DOHH2 (cell line): ENCODE measurements around the gene SIRPG.

ENCODE experiments used
- CTCF ChIP-seq: fragments of 200-600 bp; sonication (generic); IDR thresholded peaks from one replicate; pipeline ENCODE4 v1.5.1; 2014; ENCODE audit warnings: antibody characterized with exemption, mild to moderate bottlenecking, low read depth, low read length; ENCODE audit not compliant: poor library complexity, severe bottlenecking
- EZH2phosphoT487 ChIP-seq: fragments of 200-600 bp; sonication (generic); IDR thresholded peaks from 2 replicates; pipeline ENCODE4 v1.6.1; 2017; ENCODE audit warnings: borderline replicate concordance, mild to moderate bottlenecking, antibody characterized with exemption, low read length, moderate library complexity, mixed read lengths

GRCh38 chr20:1652104-1652503 lies 5.5 kb downstream of the SIRPG start:
- TF ChIP-seq CTCF (no peak), EZH2phosphoT487 (no peak)
